Keratinocyte (primary cell): ENCODE data around the gene GNA15. TPM values are rescaled to one million over a fixed set of nuclear protein-coding genes. Genes with fewer than 3 reads are reported as not detected.

ENCODE experiments used
- DNase-seq: peaks from one replicate; pipeline ENCODE4 v3.0.0-alpha.2; 2011; ENCODE audit warnings: low read depth, missing footprints, low spot score
- FAIRE-seq: peaks from 2 replicates; lab custom pipeline; 2011; peaks lifted over from hg19 to GRCh38; lab: Jason Lieb, UNC
- H2AFZ ChIP-seq: 2 replicates; pipeline ENCODE4 v1.6.0; 2012; ENCODE audit warnings: low read length, control low read depth, inconsistent platforms; ENCODE audit not compliant: control insufficient read depth
- H3K27ac ChIP-seq: 2 replicates; pipeline ENCODE4 v1.5.1; 2011; ENCODE audit warnings: low read length; ENCODE audit not compliant: control insufficient read depth, insufficient read depth
- H3K27me3 ChIP-seq: 3 replicates; pipeline ENCODE4 v1.6.0; 2011; ENCODE audit warnings: low read length; ENCODE audit not compliant: control insufficient read depth, insufficient read depth; ENCODE audit errors: extremely low read depth
- H3K36me3 ChIP-seq, 2 experiments: 2 replicates in 1 of 2; 3 replicates in 1 of 2; pipeline ENCODE4 v1.5.1; 2011; ENCODE audit warnings: low read length in 2 of 2, mild to moderate bottlenecking in 1 of 2; ENCODE audit not compliant: control insufficient read depth in 2 of 2, insufficient read depth in 2 of 2; ENCODE audit errors: extremely low read depth in 1 of 2
- H3K4me1 ChIP-seq: 3 replicates; pipeline ENCODE4 v1.5.1; 2011; ENCODE audit warnings: low read length; ENCODE audit not compliant: control insufficient read depth, insufficient read depth; ENCODE audit errors: extremely low read depth
- H3K4me2 ChIP-seq: 3 replicates; pipeline ENCODE4 v1.6.0; 2011; ENCODE audit warnings: low read depth, low read length; ENCODE audit not compliant: control insufficient read depth, insufficient read depth; ENCODE audit errors: extremely low read depth
- H3K4me3 ChIP-seq, 3 experiments: fragments of 200-600 bp in 1 of 3; sonication (generic) in 1 of 3; 2 replicates in 2 of 3; 3 replicates in 1 of 3; pipeline ENCODE4 v1.5.1; 2011 to 2016; ENCODE audit warnings: low read length in 3 of 3, mild to moderate bottlenecking in 3 of 3, control low read depth in 2 of 3, inconsistent platforms in 1 of 3, low read depth in 1 of 3, mixed read lengths in 1 of 3, mixed run types in 1 of 3, moderate library complexity in 1 of 3; ENCODE audit not compliant: control insufficient read depth in 2 of 3, insufficient read depth in 2 of 3; ENCODE audit errors: extremely low read depth in 1 of 3
- H3K79me2 ChIP-seq: 2 replicates; pipeline ENCODE4 v1.6.0; 2012; ENCODE audit warnings: low read length; ENCODE audit not compliant: control insufficient read depth, insufficient read depth
- H3K9ac ChIP-seq: 3 replicates; pipeline ENCODE4 v1.6.0; 2011; ENCODE audit warnings: low read length; ENCODE audit not compliant: control insufficient read depth, insufficient read depth; ENCODE audit errors: extremely low read depth
- H3K9me1 ChIP-seq: 3 replicates; pipeline ENCODE4 v1.6.0; 2011; ENCODE audit warnings: low read length; ENCODE audit not compliant: control insufficient read depth, insufficient read depth; ENCODE audit errors: extremely low read depth
- H3K9me3 ChIP-seq: 2 replicates; pipeline ENCODE4 v1.5.1; 2012; ENCODE audit warnings: low read depth, low read length; ENCODE audit not compliant: control insufficient read depth
- H4K20me1 ChIP-seq: 3 replicates; pipeline ENCODE4 v1.6.0; 2011; ENCODE audit warnings: low read length; ENCODE audit not compliant: control insufficient read depth, insufficient read depth; ENCODE audit errors: extremely low read depth
- CTCF ChIP-seq, 3 experiments: IDR thresholded peaks in 1 of 3; conservative IDR thresholded peaks in 1 of 3; optimal IDR thresholded peaks in 1 of 3; 2 replicates in 2 of 3; 3 replicates in 1 of 3; pipeline versions ENCODE3 to v1.5.1; 2011; ENCODE audit warnings: low read length in 3 of 3, mild to moderate bottlenecking in 3 of 3, moderate library complexity in 2 of 3, control low read depth in 1 of 3, inconsistent platforms in 1 of 3; ENCODE audit not compliant: insufficient read depth in 2 of 3; ENCODE audit errors: extremely low read depth in 1 of 3
- EZH2 ChIP-seq: IDR thresholded peaks from one replicate; pipeline ENCODE4 v1.6.1; 2012; ENCODE audit warnings: inconsistent platforms, mild to moderate bottlenecking, low read length, moderate library complexity
- dilution Hi-C: fragments of 300-500 bp; cut with MboI; formaldehyde crosslinking; loops from one replicate; pipeline ENCODE4 v1.7.0; 2020; ENCODE audit warnings: low sequenced_read_pairs; ENCODE audit not compliant: extremely low pct_ligation_motif_present
- polyA plus RNA-seq, 5 experiments: library from polyadenylated mRNA; depleted of rRNA in 3 of 5; stranded (reverse) in 3 of 5; stranded (forward) in 1 of 5; unstranded in 1 of 5; fragments of >200 nt; gene quantifications; 1 replicate in 1 of 5; 2 replicates in 3 of 5; 3 replicates in 1 of 5; pipeline versions ENCODE4 v1.2.1 to v1.2.3, GENCODE V29; 2011 to 2012; ENCODE audit warnings: missing spikeins in 2 of 5, low read depth in 1 of 5, low replicate concordance in 1 of 5

The GNA15 gene
- polyA plus RNA-seq, 1 donor (not counting 4 experiments of a cell fraction or from before 2014, with no cell fraction given), result 60.0 TPM

GRCh38 chr19:3148503-3148902, 12.7 kb downstream of the GNA15 start:
- no peaks in the 10 kb centered on the region for H3K27me3 ChIP-seq
- no peaks in the 10 kb centered on the region for H3K4me1 ChIP-seq
- no peak for FAIRE-seq
- peaks cover 66% of the 10 kb centered on the region for H3K79me2 ChIP-seq
- H3K36me3 ChIP-seq, result peaks cover 43 to 49% of the 10 kb centered on the region in 2 experiments
- H4K20me1 ChIP-seq, result no peaks in the 10 kb centered on the region
- DNase-seq, result no peak
- H3K9me1 ChIP-seq, result no peaks in the 10 kb centered on the region
- H3K4me2 ChIP-seq, result no peak overlapping the region
- TF ChIP-seq EZH2, result no peak
- no peak for TF ChIP-seq CTCF (optimal IDR thresholded peaks at IDR 0.05 in 1 of 3, IDR thresholded peaks at IDR 0.05 in 1 of 3, conservative IDR thresholded peaks at IDR 0.05 in 1 of 3; ENCODE audit: extremely low read depth in 1 of 3, insufficient read depth in 2 of 3, low read length in 3 of 3)
- no peak overlapping the region for H2AFZ ChIP-seq
- no peak overlapping the region for H3K9ac ChIP-seq
- no peaks in the 10 kb centered on the region for H3K9me3 ChIP-seq
- no peak overlapping the region for H3K4me3 ChIP-seq
- H3K27ac ChIP-seq, result no peak overlapping the region
- dilution Hi-C loops, result no loop called here

- Histone ChIP-seq H3K4me3 (no peak overlapping the region), H4K20me1 (no peaks in the 10 kb centered on the region), H3K27ac (no peak overlapping the region), H3K9me1 (no peaks in the 10 kb centered on the region), H3K9me3 (no peaks in the 10 kb centered on the region), H2AFZ (no peak overlapping the region), H3K36me3 (peaks cover 43 to 49% of the 10 kb centered on the region in 2 experiments), H3K79me2 (peaks cover 64% of the 10 kb centered on the region), H3K27me3 (no peaks in the 10 kb centered on the region), H3K9ac (no peak overlapping the region), H3K4me1 (no peaks in the 10 kb centered on the region), H3K4me2 (no peak overlapping the region)
- TF ChIP-seq CTCF (optimal IDR thresholded peaks at IDR 0.05 in 1 of 3, IDR thresholded peaks at IDR 0.05 in 1 of 3, conservative IDR thresholded peaks at IDR 0.05 in 1 of 3; ENCODE audit: extremely low read depth in 1 of 3, insufficient read depth in 2 of 3, low read length in 3 of 3) (no peak), EZH2 (no peak)
- FAIRE-seq (no peak), DNase-seq (no peak)
- dilution Hi-C loops, result no loop called here
Observed at GRCh38 chr19:3149089-3149488, 13.3 kb downstream of the GNA15 start.
